HG02642 (cell line): ENCODE results near the gene IL26.
"Not testable (repeated sequence)": the region's sequence is repeated elsewhere in the genome, so short reads cannot be mapped to it uniquely, and the experiment has no call there.

Experiments
- ATAC-seq: cut with Tn5 transposase; IDR thresholded peaks from one replicate; pipeline ENCODE4 v1.9.1; 2021; ENCODE audit warnings: mild to moderate bottlenecking; ENCODE audit not compliant: unreplicated experiment, poor library complexity

Gene IL26

DNA sequence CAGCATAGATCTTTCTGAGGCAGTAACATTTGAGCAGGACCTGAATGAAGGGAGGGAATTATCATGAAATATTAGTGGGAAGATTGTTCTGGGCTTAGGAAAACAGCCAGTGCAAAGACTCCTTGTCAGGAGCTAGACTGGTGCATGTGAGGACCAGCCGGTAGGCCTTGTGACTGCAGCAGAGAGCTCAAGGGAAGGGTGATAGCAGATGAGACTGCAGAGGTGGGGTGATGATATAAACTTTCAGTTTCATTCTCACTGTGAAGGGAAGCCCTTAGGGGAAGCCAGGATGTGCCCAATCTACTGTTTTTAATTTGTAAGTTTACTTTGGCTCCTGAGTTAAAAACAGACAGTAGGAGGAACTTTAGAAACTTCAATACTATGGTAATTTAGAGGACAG lies 15.4 kb upstream of the IL26 start:
- ATAC-seq = peak; percentile 97

- ATAC-seq = no peak
These were observed 14.5 kb upstream of the IL26 start for GRCh38 chr12:68240079-68240478.

- no peak for ATAC-seq
These were observed 13.8 kb upstream of the IL26 start for GRCh38 chr12:68239309-68239982.

DNA sequence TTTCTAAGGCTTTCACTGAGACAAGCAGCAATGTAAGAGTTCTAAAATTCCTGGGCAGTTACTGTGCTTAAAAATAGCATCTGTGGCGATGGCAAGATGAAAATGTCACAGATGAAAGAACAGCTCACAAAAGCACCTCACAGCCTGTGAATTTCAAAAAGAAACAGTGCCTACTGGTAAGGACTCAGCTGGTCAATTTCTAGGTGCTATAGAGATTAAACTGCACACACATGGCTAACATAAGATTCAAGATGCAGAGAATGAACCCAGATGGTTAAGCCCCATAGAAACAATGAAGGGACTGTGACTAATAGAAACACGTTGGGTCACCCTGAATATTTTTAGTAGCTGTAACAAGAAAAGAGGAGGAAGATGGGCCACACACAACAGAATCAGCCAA lies 12.0 kb upstream of the IL26 start:
- ATAC-seq = no peak

DNA sequence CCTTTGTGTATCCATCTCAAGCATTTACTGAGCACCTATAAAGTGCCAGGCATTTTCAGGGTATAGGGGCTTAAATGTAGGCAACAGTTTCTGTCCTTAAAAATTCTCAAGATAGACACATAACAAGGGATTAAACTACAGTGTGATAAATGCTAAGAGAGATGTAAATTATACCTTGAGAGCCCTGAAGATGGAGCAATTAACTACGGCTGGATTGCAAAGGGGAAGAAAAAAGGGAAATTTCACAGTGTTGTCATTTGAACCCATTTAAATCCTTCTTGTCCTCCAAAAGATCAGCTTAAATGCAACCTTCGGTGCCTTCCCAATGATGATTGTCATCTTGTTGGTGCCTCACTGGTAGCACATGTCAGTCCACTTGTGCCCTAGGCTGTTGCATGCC lies 11.5 kb upstream of the IL26 start:
- ATAC-seq = no peak

DNA sequence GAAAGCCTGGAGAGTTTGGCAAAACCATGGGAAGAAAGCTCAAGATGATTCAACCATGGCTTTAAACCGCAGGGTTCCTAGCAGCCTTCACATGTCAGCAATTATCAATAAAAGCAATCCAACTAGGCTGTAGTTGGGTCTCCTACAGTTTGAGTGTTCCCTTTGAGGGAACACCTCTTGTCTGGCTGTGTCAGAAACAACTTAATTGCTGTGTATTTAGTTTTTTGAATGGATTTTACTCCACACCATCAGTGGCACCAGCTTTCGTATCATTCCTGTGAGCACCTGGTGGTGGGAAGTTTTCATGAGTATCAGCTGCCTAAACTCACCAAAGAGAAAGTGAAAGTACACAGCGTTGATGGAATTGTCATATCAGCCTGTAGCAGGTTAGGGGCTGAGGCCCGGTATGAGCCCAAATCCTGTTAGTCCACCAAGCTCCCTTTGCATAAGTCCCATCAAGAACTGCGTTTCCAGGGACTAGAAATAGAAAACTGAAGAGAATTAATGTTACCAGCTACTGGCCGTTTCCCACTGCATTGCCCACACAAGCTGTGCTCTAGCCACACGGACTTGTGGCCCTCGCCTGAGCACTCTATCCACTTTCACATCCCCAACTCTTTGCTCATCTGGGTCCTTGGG lies 10.9 kb upstream of the IL26 start:
- peak; percentile 65 for ATAC-seq

GRCh38 chr12:68235576-68235975 lies 10.0 kb upstream of the IL26 start:
- no peak for ATAC-seq

- no peak for ATAC-seq
These were observed 8.5 kb upstream of the IL26 start for GRCh38 chr12:68234140-68234539.

DNA sequence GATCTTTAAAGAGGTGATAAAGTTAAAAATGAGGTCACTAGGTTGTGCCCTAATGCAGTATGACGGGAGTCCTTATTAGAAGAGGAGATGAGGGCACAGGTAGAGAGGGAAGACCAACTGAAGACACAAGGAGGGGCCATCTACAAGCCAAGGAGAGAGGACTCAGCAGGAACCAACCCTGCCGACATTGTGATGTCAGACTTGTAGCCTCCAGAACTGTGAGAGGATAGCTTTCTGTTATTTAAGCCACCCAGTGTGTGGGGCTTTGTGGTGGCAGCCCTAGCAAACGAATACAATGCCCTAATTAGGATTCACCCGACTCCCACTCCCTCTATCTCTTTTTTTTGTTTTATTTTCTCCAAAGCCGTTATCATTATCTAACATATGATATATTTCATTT lies 7.9 kb upstream of the IL26 start:
- no peak for ATAC-seq

- ATAC-seq = no peak
These were observed 6.1 kb upstream of the IL26 start for GRCh38 chr12:68231691-68232090.

GRCh38 chr12:68231229-68231628 lies 5.6 kb upstream of the IL26 start:
- ATAC-seq = no peak

GRCh38 chr12:68229956-68230355 lies 4.3 kb upstream of the IL26 start:
- ATAC-seq = no peak

GRCh38 chr12:68227356-68227755 lies 1.7 kb upstream of the IL26 start:
- ATAC-seq = no peak

- ATAC-seq = no peak
These were observed 861 bp downstream of the IL26 start for GRCh38 chr12:68224613-68225285.

- peak; percentile 98 for ATAC-seq
These were observed 2.4 kb downstream of the IL26 start for GRCh38 chr12:68223067-68223747.

GRCh38 chr12:68222326-68222725 lies 3.3 kb downstream of the IL26 start:
- no peak for ATAC-seq

DNA sequence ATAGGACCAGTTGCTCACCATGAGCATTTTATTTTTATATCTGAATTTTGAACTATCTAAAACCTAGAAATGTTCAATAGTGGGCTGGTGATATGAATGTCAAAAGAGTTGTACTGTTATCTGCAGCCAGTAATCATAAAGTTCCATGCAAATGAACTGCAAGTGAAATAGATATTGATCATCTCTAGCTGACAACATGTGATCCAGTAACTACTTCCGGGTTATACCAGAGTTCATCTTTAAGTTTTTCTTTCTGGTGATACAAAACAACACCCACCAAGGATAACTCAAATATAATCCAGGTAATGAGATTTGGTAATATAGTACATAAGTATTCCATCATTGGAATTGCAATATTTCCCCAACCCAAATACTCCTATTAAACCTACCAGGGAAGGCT lies 4.1 kb downstream of the IL26 start:
- no peak for ATAC-seq

- ATAC-seq = no peak
These were observed 14.7 kb downstream of the IL26 start for GRCh38 chr12:68210875-68211274.

- ATAC-seq = not testable (repeated sequence)
These were observed 16.4 kb downstream of the IL26 start for GRCh38 chr12:68209048-68209728.

DNA sequence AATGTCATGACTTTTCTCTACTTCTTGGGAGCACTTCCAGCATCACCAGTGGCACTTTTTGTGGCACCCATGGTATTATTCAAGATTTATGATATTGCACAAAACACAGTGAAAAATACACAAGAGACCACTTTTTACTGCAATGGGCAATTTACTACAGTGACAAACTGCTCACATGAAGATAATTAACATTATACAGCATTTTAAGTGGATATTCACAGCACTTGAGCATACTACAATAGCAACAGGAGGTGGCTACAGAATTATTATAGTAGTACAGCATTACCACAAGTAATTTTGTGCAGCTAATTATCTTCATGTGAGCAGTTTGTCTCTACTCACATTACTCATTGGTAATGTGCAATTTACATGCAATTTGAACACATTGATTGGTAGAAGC lies 18.3 kb downstream of the IL26 start:
- no peak for ATAC-seq

DNA sequence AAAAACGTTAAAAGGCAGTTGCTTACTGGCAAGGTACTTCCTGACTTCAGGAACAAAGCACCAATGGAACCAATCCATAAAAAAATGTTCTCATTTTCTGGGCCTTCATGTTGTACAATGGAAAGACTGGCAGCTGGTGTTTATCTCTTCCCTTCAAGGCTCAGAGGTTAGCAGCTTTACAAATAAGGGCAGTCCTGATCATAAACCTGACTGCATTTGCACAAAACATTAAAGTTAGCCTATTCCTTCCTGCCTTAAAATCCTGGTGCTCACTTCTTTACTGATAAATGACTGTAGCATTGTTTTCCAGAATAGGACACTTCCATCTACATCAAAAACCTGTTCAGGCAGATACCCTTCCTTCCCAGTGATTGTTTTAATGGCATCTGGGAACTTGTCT lies 19.2 kb downstream of the IL26 start:
- ATAC-seq = no peak
